GM21367 (cell line): Measurements from ENCODE around the gene DOK3.
"Not testable (repeated sequence)": the region's sequence is repeated elsewhere in the genome, so short reads cannot be mapped to it uniquely, and the experiment has no call there.

Experiments used
- ATAC-seq: cut with Tn5 transposase; IDR thresholded peaks from one replicate; pipeline ENCODE4 v1.9.1; 2021; ENCODE audit not compliant: unreplicated experiment

The DOK3 gene

DNA sequence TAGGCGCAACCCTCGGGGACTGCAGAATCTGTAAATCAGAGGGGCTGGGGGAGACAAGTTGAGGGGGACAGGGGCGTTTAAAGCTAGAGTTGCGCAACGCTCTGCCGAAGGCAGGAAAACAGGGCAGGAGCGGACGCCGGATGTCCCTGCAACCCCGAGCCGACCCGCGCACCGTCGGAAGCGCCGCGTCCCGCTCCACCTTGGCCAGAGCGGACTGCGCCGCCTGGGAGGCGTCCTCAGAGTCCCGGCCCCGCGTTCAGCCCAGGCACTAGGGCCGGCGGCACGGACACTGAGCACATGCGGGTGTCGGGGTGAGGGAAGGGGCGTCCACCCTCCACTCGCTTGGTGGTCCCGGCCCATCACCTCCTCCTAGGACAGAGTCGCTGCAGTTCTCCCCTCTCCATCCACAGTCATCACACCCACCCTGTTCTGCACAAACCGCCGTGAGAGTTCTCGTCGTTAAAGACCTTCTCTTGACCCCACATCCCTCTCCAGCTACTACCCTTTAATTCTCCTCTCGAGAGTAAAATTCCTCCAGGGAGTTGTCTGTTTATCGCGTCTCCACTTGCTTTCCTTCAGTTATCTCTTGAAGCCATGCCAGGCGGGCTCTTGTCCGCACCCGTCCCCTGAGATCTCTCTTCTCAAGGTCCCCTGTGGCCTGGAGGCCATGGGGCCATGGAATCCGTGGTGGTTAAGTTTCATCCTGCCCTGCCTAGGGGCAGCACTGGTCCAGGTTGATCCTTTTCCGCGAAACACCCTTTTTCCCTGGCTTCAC lies 11.4 kb downstream of the DOK3 start:
- ATAC-seq: no peak

DNA sequence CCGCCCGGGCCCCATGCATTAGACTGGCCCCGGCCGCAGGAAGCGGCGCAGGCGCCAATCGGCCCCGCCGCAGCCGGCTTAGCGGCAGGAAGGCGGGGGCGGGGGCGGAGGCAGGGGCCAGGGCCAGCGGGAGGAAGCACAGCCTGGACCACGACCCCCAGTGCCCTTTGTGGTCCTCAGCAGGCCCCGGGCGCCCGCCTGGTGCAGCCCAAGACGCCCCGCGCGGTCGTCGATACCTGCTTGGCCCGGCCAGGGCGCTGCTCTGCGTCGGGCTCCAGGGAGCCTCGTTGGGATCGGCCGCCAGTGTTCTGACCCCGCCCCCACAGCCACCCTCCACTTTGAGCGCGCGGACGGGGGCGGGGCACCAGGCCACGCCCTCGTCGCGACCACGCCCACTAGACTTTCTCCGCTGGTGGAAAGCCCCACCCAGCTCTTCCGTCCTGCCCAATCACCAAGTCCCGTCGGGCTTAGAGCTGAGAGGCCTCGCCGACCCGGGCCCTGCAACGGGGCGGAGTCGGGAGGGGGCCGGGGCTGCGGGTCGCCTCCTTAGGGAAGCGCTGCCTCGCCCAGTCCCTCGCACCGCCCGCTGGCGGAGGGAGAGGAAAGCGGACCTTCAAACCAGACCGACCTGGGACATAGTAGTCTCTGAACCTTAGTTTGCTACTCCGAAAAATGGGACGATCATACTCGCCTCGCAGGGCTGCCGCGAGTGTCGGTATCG lies 12.2 kb downstream of the DOK3 start, which contains the start of gene PDLIM7:
PDLIM7 (minus strand) TSS at position 313 of the 721 bp plus-strand sequence. CDS start 1,092 bp downstream, outside the sequence.
- ATAC-seq: peak; percentile 70

DNA sequence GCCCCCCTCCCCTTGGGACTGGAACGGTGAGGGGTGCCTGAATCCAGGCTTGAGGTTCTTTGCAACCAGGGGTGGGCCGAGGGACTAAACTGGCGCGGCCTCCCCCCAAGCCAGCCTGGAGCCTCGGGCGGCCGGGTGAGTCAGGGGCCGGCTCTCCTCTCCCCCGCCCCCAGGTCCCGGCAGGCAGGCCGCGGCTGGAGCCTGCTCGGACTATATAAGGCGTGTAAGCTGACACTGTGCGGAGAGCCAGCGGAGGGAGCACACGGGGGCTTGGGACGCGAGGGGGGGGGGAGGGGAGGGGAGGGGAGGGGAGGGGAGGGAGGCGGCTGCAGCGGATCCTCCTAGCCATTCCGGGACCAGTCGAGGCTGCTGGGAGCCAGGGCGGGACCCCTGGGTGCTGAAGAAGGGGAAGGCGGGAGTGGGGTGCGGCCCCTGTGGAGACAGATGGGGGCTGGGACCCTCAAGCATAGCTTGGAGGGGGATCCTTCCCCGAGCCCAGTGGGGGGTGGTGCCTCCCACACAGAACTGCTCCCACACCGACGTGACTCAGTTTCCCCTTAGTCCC lies 12.8 kb downstream of the DOK3 start:
- no peak for ATAC-seq

DNA sequence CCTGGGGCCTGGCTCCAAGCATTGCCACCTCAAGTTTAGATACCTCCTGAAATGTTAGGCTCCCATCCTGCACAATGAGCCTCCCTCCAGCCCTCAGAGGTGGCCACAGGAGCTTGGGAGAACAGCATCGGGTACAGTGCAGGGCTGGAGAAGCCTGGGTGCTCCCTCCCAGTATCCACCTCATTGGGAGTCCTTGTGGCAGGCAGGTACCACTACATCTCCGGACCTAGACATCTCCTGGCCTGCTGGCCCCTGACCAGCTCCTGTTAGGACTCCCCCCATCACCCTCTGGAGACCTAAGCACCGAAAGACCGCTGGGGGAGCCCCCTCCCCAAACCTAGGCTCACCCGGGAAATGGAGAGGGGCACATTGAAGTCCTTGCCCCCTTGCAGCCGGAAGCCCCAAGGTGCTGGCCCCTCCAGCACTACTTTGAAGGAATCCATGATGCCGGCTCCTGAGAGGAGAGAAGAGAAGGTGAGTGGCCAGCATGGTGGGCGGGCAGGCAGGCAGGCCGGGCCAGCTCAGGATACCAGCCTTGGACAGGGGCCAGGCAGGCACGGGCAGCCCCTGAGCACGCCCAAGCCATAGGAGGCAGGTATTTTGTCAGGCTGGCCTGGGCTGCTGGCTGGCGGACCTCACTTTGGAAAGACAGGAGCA lies 13.4 kb downstream of the DOK3 start:
- ATAC-seq: no peak

DNA sequence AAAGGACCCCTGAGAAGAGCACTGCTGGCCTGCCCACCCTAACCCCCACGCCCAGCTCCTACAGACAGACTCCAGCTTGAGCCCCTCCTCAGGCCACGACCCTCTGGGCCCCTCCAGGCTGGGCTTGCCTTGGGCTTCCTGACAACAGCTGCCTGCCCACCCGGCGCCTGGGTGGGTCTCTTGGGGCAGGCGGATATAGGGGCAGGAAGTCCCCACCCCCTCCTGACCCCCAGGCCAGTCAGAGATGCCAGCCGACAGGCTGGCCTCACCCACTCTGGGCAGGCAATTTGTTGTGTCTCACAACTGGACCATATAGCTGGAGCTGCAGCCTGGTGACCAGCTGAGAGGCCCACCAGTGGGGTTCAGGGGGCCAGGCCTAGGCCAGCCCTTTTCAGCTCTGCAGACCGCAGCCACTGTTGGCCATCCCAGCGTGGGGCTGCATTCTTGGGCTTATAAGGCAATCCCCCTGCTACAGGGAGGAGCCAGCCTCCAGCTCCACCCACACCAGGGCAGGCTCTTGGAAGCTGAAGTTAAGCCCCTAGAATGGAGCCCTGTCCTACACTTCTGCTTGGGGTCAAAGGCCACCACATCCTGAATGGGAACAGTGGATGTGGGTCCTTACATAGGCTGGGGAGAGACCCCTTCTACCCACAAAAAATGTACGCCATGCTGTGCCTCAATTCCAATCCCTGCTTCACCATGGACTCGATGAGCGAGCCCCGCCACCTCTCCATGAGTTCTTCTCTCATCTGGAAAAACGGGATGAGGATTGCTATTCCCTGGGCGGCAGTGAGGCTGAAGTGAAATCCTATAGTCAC lies 14.2 kb downstream of the DOK3 start:
- ATAC-seq: no peak

DNA sequence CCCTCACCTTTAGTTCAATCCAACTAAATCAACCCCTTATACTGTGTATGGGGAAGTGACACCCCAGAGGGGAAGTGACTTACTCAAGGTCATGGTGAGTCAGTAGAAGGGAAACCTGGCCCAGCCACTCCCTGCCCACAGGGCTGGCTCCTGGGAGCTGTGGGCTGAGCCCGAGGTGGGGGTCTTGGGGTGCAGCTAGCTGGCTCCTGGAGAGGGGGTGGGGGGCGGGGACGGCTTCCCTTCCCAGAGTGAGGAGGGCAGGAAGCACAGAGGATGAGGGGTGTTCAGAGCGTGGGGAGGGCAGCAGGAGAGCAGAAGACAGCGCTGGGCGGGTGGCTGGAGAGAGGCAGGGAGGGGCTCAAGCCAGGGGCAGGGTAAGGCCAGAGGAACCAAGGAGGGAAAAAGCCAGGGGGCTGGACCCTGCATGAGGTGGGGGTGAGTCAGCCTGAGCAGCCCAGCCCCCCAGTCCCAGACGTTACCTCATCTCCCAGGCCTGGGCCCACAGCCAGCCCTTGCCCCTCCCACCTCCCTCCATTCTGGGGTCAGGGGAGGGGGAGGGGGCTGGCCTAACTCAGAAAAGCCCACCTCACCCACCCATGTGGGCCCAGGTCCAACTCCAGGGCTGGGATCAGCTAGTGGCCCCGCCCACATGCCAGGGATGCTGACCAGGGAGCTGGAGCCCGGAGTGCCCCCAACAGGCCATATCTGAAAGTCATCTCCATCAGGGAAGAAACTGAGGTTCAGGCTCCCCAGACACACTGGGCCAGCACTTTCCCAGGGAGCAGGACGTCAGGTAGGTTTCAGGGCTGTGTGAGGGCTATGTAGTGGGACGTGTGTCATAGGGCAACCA lies 15.1 kb downstream of the DOK3 start:
- no peak for ATAC-seq

DNA sequence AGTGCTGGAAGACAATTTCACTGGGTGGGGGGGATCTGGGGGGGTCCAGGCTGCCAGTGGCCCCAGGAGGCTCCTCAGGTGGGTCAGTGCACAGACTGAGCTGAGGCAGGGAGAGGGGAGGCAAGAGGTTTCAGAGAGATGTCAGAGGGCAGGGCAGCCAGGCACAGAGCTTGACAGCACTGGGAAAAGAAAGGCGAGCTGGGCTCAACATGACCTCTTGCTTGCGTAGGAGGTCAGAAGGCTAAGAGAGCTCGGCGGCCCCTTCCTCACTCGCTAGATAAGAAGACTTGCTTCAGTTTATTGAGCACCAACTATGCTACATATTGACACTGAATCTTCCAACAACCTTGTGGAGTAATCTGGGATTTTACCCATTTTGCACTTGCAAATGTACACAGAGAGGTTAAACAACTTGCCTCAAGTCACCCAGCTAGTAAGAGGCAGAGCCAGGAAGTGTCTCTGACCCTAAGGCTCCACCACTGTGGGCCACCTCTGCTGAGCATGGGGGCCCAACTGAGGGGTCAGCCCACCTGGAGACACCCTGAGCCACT lies 15.8 kb downstream of the DOK3 start:
- no peak for ATAC-seq

DNA sequence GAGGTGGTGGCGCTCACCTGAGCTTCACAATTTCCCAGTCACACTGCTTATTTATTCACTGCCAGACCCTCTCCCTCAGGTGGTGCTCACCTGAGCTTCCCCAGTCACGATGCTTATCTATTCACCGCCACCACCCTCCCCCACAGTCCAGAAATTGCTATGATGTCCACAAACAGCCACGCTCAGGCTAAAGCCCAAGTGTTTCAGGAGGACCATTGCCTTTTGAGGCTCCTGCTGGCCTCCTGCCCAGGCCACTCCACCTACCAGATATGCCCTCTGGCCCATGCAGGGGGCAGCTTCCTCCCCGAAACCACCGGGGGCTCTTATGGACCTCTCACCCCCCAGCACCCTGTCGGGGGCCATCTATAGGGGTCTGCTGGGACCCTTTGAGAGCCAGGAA lies 16.8 kb downstream of the DOK3 start:
- ATAC-seq: no peak

DNA sequence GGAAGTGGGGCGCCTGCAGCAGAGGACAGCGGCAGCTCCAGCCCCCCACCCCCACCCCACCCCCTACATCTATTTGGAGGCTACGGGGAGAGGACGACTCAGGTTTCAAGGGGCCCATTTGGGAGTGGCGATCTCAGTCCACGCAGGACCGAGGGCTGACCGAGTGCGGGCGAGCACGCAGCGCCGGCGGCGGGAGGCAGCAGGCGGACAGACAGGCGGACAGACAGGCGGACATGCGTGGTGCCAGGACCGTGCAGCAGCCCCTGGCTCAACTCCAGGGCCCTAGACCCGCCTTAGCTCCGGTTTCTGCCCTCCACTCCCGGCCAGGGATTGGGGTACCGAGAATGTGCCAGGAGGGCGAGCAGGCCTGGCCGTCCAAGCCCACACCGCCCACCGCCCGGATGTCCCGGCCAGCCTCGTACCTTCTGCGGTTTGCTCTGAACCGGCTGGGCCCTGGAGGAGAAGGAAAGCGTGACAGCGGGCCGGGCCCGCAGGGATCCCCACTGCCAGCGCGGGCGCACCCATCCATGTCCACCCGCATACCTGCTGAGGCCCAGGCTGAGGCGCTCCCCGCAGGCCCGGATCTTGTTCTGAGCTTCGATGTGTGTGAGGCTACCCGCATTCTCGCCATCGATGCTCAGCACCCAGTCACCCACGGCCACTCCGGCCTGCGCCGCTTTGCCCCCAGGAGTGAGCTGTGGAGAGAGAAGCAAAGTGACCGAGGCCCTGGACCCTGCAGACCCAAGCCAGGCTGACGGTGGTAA lies 17.5 kb downstream of the DOK3 start:
- ATAC-seq: no peak

DNA sequence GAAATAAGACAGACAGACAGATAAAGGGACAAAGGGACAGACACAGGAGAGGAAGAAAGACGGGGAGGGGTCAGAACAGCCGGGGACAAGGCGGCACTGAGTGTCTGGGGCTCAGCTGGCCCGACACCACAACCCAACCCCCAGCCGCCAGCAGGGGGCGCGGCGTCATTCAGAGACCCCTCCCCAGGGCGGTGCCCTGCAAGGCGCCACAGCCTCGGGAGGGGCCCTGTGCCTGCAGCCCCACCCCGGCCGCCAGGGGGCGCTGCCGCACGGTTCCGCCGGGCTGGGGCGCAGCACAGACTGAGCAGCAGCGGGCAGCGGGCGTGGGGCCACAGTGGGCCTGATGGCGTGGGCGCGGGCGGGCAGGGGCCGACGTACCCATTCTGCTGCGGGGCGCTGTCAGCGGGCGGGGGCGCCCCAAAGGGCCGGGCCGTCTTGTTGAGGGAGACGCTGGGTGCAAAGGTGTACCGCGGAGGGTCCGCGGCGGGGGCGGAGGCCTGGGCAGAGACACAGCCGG lies 18.1 kb downstream of the DOK3 start:
- no peak for ATAC-seq

DNA sequence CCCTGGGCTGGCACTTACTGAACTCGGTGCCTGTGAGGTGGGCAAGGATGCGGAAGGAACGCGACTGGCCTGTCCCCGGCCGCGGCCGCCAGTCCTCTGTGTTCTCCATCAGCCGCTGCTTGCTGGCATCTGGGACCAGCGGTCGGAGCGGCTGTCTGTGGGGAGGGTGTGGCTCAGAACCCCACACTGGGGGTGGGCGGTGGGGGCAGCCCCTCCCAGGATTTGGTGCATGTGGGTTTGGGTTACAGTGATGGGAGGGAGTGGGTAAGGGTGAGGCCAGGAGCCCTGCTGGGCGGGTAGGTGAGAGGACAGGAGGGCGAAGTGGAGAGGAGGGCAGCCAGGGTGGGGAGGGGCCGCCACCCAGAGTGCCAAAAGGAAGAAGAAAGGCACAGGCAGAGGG lies 18.6 kb downstream of the DOK3 start:
- no peak for ATAC-seq

DNA sequence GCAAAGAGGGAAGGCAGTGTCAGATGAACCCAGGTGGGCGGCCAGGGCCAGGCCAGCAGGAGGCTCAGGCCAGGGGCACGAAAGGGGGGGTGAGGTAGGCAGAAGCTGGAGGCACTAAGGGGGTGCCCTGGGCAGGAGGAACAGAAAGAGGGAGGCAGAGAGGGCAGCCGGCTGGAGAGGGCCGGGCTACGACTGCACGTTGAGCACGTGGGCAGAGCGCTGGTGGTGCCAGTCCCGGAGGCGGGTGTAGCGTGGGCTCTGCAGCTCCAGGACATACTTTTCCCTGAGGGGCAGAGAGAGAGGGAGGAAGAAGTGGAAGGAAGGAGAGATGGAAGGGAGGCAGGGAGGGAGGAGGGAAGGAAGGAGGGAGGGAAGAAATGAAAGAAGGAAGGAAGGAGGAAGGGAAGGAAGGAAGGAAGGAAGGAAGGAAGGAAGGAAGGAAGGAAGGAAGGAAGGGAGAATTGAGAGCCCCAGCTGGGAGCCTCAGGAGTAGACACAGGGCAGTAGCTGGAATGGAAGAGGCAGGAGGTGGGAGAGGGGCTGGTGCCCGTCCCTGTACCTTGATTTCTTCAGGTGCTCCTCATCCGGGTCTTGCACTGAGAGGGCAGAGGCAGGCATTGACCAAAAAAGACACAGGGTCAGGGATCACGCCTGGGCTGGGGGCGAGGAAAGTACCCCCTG lies 19.2 kb downstream of the DOK3 start:
- no peak for ATAC-seq

DNA sequence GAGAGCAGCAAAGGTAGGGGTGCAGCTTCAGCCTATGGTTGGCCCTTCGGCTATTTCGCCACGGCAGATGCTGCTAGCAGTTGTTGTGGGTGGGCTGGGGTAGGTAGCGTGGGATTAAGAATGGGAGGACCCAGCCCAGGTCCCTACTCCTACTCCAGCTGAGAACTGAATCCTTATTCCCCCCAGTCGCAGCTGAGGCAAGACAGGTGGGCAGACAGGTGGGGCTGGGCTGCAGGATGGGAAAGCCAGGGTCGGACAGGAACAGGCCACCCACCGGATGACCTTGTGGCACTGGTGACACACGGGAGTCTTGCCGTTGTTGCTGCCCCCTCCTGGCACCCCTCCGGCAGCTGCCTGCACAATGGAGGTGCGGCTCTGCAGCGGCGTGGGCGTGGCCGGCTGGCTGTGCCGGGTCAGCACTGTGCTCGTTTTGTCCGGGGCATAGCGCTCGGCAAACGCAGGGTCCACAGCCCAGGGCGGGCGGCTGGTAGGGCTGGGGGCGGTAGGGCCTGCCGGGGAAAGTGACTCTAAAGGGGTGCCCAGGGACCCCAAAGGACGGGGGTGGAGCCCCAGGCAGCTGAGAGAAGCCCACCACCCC lies 20.4 kb downstream of the DOK3 start:
- no peak for ATAC-seq

DNA sequence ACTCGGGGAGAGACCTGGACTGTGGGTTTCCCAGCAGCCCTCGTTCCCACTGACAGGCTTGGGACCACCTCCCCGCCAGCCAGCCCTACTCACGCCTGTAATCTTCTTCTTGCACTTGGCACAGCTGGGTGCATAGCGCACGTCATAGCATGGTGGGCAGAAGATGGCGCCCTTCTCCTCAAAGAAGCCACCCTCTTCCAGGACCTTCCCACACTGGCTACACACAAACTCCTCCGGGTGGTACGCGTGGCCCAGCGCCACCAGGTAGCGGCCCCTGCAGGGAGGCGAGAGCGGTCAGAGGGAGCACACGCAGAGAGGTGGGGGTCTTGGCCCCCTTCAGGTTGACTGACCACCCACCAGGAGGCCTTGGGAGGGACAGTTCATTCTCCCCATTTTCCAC lies 21.7 kb downstream of the DOK3 start:
- no peak for ATAC-seq

DNA sequence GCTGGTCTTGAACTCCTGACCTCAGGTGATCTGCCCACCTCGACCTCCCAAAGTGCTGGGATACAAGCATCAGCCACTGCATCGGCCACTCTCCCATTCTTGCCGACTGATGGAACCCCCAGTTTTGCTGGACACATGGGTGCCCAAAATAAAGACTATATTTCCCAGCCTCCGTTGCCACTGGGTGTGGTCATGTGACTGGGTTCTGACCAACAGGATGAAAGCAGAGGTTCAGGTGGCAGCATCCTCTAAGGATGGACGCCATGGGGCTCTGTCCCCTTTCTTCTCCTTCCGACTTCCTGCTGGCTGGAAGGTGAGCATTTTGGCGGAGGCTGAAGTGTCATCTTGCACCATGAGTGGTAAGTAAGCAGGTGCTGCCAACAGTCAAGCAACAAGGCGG lies 22.5 kb downstream of the DOK3 start:
- ATAC-seq: no peak

DNA sequence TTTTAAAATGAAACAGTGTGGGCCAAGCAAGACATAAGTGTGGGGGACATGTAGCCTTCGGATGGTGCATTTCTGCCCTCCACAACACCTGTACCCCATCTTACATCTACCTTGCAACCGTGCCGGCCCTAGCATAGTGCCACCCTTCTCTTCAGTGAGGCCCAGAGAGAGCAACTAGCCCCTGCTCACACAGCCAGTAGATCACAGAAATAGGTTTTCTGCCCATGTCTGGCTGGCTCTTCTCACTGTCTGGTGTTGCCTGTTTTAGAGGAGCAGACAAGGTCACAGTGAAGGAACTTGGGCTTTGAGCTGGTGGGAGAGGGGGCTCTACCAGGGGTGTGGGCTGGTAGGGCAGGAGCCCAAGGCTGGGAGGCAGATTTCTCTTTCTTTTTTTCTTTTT lies 23.4 kb downstream of the DOK3 start:
- no peak for ATAC-seq

DNA sequence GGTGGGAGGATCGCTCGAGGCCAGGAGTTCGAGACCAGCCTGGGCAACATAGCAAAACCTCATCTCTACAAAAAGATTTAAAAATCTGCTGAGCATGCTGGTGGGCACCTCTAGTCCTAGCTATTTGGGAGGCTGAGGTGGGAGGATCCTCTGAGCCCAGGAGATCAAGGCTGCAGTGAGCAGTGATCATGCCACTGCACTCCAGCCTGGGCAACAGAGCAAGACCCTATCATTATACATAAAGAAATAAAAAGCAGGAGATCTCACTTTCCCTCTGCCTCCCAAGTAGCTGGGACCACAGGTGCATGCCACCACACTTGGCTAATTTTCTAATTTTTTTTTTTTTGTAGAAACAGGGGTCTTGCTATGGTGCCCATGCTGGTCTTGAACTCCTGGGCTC lies 23.9 kb downstream of the DOK3 start:
- not testable (repeated sequence) for ATAC-seq
